ENCODE results near the gene PTRH2.

PTRH2 gene

DNA sequence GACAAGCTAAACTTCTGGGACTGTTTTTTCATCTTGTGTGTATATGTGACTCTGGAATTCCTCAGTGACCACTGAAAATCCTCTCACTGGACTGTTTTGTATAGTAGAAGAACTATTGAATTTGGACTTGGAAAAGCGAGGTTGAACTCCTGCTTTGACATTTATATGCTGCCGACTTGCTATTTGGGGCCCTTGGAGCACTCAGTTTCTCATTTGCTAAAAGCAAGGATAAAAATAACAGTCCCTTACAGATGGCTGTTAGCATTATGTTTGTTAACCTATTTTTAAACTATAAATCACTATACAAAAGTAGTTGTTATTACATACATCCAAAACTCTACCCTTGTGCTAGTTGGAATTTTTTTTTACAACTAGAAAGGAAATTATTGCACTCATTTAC is 9.2 kb upstream of the PTRH2 start:
- no peak for DNase-seq

DNA sequence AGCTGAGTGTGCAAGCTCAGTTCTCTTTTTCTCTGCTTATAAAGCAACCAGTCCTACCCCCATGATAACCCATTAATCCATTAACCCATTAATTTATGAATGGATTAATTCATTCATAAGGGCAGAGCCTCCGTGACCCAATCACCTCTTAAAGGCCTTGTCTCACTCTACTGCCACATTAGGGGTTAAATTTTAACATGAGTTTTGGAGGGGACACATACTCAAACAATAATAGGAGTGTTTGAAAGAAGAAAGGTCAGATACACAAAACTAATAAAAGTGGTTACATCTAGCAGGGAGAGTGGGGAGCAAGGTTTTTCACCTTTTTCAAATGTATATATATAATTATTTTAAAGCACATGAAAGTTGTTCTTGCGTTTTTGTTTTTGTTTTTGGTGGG is 7.0 kb upstream of the PTRH2 start:
- no peak for DNase-seq

DNA sequence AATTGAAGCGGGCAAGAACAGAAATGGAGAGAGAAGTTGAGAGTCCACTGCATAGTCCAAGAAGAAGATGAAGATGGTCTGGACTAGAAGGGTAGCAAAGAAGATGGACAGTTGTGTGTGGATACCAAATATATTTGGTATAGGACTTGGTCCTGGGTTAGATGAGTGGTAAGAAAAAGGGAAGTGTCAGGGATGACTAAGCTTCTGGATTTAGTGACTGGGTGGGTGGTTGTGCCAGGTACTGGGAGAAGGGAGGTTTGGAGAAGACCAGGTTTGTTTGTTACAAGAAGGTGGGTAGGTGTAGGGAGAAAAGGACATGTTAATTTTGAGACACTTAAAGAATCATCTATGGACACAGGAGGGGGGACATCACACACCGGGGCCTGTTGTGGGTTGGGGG is 5.6 kb upstream of the PTRH2 start:
- DNase-seq = no peak

DNA sequence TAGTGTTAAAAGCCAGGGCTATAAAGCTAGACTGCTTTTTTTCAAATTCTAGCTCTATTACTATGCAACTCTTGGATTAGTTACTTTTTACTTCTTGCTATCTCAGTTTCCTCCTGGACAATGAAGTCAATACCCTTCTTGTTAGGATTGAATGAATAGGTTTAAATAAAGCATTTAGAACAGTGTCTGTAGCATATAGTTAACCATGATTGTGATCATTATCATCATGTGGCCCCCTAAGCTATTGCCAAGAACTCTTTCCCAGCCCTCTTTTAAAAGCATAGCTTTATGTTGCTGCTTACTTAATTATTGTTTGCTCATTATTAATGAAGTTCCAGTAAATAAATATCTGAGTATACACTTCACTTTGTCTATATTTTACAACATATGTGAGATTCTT is 4.7 kb upstream of the PTRH2 start:
- DNase-seq = no peak

DNA sequence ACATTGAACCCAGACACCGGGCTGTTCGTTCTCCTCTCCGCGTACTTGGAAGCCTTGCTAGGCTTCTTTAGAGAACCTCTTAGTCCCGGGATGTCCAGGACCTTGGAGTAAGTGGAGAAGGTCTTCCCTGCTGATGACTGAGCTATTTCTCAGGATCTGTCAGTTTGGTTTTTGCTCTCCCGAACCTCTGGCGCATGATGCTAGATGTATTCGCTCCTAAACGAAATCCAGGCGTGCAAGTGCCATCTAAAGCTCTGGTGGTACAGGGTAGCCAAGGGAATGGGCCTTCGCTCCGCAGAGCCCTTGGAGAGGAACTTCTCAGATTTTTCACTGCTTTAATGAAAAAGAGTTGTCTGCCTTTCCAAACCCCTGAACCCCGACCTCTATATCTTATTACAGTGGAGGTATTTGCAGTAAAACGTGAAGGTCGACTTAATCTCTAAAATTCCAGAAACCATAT is 771 bp upstream of the PTRH2 start:
- no peak for DNase-seq

DNA sequence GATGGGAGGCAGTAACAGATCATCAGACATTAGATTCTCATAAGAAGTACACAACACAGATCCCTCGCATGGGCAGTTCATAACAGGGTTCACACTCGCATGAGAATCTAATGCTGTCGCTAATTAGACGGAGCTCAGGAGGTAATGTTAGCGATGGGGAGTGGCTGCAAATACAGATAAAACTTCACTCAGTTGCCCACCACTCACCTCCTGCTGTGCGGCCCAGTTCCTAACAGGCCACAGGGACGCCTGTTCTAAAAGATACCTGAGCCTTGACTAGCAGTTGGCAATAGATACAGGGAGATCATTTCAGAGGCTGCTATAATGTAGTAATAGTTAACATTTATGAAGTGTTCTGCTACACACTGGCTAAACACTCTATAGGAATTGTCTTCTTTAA is 4.9 kb downstream of the PTRH2 start:
- no peak for DNase-seq

DNA sequence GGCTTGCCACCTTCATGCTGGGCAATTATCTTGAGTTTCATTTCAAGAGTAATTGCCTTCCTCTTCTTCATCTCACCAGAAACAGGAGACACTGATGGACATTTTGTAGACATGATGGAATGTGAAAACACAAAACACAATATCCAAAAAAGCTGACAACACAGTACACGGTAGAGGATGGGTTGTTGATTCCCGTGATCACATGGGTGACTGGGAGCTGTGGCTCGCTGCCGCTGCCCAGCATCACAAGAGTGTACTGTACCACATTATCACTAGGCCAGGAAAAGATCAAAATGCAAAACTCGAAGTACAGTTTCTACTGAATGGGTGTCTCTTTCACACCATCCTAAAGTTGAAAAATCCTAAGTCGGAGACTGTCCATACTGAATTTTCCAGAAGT is 7.4 kb downstream of the PTRH2 start:
- DNase-seq = no peak

DNA sequence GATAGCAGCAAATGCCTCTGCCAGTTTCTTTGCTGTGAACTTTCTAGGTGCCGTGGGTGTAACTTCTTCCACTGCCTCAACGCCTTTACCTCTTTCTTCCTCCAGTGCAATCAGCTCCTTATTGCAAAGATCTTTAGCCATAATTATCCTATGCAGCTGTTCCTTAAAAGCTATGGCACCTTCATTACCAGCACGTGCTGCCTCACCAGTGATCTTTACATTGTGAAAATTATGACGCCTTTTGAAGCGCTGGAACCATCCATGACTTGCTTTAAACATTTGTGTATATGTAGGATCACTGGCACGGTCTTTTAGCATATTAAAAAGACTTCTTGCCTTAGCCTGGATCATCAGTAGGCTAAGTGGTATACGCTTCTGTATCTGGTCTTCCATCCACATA is 8.0 kb downstream of the PTRH2 start:
- no peak for DNase-seq

DNA sequence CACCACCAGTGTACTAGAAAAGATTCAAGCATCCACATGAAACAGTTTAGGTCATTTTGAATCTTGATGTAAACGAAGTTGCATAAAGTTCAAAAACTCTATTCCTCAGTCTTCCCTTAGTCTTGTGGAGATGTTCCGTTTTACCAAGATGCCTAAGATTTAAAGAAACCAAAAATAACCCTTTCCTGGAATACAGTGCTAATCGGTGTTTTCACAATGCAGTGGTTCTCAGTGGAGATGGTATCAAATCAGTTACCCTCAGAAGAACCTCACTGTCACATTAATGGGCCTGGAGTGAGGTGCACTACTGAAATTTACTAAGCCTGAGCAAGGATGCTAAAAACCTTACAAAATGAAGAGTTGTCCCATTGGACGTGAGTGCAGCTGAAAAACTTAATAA is 9.1 kb downstream of the PTRH2 start:
- no peak for DNase-seq

DNA sequence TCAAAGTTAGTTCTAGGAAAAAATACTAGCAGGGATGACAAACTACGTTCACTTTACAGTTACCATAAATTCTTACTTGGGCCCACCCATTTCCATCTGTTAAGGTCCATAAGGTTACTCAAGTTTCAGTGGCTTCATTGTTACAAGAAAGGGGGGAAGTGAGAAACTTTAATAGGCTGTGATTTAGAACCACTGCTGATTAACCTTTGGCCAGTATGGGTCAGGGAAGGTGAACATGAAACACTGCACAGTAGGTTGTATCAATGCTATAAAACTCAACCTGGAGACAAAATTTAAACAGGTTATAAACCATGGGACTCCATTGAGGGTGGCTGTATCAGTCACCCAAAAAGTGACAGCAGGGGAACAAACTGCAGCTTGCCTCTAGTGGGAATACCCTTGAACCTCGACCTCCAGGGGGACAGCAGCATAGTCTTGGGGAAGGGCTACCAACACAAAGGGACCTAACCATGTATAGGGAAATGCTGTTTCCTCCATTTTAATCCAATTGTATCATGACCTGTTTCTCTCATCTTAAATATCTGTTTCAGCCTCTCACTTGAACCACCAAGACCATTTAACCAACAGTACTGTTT is 10.4 kb downstream of the PTRH2 start:
- no peak for DNase-seq

DNA sequence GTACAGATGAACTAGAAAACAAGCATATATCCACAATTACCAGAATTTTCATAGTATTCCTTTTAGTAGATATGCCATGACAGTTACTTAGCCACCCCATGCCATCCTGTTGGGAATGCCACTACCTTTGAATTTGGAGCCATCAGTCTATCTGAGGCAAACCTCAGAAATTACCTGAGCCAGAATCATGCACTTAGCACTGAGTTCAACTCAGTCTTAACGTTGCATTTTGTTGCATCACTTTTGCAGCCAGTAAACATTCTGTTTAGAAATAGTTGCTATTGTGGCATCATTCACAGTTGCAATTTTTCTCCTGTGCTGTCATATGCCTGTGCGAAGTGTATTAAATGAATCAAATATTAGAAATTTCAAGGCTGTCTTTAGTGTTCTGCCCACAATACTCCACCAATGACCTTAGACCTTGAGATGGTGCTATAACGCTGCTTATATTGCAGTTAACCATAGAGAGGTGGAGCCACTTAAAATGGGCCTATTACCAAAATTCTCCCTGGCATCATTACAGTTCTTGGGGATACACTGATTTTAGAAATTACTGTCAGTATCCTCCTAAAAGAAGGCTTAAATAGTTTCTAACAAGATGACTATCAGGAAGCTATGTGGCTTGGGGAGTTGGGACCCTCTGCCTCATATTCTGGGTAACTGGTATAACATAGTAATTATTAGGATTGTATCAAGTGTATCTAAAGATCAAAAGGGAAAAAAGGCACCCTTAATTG is 11.1 kb downstream of the PTRH2 start:
- no peak for DNase-seq

DNA sequence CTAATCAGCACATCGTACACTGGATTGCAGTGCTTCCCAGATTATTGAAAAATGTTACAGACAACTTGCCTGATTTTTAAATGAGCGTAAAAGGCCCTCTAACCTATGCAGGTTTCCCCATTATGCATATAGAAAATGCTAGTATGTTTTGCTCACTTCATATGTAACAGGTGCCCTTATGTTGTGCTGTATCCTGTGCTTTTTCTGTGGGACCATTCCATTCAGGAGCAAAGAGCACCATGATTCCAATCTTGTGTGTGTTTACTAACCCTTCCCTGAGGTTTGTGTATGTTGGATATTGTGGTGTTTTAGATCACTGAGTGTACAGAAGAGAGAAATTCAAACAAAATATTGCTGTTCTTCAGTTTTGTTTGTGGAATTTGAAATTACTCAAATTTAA is 12.9 kb downstream of the PTRH2 start:
- no peak for DNase-seq

DNA sequence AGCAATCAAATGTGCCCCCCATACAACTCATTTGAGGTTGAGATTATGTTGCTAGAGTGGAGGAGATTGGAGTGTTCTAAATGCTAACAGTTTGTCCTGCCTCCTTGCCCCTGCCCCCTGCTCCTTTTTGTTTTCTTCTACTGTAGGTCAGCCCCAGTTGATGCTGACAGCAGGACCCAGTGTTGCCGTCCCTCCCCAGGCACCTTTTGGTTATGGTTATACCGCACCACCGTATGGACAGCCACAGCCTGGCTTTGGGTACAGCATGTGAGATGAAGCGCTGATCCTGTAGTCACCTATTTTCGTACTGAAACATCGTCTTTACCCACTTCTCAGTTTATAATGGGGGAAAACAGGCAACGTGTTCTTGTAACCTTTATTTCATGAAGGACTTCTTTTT is 13.6 kb downstream of the PTRH2 start:
- no peak for DNase-seq

DNA sequence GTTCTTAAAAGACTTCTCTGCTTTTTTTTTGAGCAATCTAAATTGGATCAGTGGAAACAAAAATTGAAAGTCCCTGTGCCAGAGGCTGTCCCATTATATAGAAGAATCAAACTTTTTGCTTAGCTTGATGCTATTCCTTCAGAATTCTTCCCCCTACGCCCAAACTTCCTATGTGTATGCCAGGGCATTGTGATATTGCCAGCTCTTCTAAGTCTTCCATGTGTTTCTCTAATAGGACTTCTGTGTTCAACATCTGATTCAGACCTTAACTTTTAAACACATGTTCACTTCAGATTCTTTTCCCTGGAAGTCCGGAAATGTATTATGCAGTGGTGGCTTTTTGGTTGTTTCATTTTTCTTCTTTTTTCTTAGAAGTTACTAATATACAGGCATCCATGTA is 18.7 kb downstream of the PTRH2 start:
- DNase-seq = no peak

DNA sequence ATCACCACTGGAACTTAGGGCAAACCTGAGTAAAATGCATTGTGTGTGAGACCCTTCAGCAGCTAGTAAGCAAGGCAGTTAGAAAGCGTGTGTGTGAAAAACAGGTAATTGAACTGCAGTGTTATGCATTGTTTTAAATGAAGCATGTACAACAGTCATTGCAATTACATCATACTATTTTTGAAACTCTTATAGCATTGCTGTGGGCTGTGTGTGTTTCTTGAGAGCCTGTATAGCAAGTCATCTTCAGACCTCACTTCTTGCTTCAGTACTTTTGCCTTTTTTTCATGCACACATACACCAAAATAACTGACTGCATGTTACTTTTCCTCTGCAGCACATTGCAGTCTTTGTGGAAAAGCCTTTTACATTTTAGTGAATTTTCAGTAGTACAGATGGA is 19.2 kb downstream of the PTRH2 start:
- DNase-seq = no peak

DNA sequence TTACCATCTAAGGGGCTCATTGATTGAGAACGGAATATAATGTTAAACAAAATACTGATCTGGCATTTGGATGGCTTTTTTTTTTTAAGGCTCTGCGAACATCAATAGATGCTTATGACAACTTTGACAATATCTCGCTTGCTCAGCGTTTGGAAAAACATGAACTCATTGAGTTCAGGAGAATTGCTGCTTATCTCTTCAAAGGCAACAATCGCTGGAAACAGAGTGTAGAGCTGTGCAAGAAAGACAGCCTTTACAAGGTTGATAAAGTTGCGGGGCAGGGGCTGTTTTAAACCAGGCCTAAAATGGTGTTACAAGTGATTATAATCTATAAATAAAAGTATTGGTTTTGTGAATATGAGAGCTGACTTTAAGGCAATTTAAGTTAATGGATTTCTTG is 22.3 kb downstream of the PTRH2 start:
- no peak for DNase-seq

DNA sequence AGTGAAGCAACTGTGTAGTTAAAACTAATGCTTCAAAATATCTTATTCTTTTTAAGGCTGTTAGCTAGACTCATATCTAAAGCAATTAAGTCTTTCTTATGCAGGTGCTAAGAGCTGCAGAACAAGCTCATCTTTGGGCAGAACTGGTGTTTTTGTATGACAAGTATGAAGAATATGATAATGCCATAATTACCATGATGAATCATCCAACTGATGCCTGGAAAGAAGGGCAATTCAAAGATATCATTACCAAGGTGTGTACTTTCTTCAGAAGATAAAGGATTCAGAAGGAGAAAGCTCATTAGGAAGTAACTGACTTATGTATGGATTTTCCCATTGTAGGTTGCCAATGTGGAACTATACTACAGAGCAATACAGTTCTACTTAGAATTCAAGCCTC is 23.9 kb downstream of the PTRH2 start:
- no peak for DNase-seq

DNA sequence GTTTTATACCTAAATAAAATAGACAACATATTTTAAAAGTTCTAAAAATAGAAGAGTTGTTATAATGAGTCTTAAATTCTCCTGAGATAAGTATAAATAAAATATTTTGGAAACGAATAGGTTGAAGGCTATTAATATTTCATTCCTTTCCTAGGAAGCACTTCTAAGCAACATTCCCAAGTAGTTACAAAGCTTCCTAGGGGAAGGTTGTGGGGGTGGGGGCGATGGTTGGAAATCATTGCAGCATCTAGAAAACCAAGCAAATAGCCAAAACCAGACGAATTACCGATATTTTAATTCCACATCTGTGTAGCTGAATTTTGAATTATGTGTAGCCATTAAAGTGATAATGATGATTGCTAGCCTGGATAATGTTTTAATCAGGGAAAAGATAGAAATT is 26.9 kb downstream of the PTRH2 start:
- no peak for DNase-seq

DNA sequence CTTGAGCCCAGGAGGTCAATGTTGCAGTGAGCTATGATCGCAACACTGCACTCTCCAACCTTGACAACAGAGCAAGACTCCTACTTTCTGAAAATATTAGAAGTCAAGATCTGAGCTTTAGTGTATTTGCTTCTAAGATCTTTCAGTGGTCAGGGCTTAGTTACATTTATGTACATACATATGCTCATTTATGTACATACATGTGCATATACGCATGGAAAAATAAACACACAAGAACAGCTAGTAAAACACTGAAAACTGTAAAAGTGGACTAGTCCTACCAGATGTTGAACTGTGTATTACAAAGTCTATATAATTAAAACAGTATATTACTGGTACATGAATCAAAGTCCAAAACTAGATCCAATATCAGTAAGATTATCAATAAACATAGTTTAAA is 28.3 kb downstream of the PTRH2 start:
- no peak for DNase-seq

DNA sequence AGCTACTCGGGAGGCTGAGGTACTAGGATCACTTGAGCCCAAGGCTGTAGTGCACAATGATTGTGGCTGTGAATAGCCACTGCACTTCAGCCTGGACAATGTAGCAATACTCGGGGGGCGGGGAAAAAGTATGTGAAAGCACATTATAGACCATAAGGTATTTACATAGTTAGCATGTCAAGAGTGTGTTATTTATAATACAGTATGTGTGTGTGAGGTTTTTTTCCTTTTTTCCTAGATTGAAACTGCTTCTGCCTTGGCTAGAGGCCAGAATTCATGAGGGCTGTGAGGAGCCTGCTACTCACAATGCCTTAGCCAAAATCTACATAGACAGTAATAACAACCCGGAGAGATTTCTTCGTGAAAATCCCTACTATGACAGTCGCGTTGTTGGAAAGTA is 30.5 kb downstream of the PTRH2 start:
- DNase-seq = no peak

DNA sequence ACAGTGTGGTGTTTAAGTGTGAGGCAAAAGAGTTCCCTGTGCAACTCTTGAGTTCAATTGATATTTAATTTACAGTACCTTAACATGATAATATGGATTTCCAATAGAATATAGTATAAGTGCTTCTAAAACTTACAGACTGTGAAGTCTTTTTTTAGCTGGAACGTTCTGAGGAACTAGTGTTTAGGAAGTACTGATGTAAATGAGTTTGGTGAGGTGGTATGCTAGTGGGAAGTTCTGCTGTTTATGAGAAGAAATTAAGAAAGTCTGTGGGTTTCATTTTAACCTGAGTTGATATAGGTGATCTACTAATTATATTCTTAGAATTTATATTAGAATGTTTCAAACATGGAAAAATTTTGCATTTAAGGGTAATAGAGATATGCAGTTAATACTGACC is 32.0 kb downstream of the PTRH2 start:
- DNase-seq = no peak

DNA sequence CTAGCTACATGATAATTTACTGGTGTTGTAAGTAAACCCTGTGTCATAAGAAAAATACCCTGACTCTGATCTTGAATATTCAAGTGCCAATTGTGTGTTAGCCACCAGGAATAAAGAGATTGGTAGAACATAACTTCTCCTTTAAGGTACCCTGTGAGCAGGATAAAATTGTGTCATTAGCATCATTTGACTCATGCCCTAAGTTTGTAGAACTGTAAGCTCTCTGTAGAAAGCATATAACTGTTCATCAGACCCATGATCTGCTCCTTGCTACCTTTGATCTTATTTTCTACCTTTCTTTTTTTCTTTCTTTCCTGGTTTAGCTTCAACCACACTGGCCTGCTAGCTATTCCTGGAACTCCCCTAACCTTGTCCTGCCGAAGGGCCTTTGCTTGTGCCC is 35.8 kb downstream of the PTRH2 start:
- DNase-seq = no peak

DNA sequence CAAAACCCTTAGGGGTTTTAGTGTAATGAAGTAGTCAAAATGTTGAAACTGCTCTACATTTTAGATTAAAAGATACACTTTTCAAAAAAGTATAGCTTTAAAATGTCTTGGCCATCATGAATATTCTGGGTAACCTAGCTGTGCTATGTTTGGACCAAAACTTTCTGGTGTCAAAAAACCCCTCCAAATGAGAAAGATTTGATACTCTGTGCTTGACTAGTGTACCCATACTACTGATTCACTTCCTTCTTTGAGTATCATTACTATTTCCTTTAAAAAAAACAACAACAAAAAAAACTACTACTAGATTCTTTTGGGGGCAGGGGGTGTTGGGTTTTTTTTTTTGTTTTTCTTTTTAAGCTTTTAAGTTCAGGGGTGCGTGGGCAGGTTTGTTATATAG is 37.3 kb downstream of the PTRH2 start:
- no peak for DNase-seq

DNA sequence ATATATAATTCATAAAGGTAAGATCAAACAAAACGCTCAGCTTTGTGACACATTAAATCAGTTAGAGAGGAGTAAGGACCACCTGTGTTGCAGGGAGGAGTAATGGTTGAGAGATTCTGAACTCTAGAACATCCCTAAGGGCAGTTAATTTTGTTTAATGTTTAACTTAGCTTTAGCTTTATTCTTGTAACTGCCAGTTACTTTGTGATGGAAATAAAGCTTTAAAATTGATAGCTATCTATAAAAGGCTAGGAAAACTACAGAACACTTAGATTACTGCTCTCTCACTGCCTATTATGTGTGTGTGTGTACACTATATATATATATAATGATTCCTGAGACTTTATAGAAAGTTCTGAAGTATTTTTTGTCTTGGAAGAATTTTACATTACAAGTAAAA is 37.8 kb downstream of the PTRH2 start:
- DNase-seq = no peak

DNA sequence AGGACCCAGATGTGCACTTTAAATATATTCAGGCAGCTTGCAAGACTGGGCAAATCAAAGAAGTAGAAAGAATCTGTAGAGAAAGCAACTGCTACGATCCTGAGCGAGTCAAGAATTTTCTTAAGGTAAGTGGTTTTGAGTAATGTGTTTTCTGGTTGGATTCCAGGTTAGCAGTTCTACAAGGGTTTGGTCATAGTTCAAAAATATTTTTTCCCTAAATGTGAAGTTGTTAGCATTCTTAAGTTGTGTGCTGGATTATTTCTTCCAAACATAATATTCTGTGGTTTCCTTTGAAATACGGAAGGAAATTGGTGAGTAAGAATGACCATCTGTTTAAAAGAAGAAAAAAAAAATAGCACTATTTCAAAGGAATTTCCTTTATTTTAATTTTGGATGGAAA is 38.4 kb downstream of the PTRH2 start:
- no peak for DNase-seq
